HUES64 (cell line): ENCODE measurements around the gene FASTK.

ENCODE experiments used
- H3K27ac ChIP-seq: 2 replicates; pipeline ENCODE4 v1.7.0; 2013; ENCODE audit warnings: low read depth, low read length, inconsistent platforms
- H3K27me3 ChIP-seq: 2 replicates; pipeline ENCODE4 v1.6.1; 2013; ENCODE audit warnings: mild to moderate bottlenecking, low read length; ENCODE audit not compliant: insufficient read depth
- H3K36me3 ChIP-seq: 2 replicates; pipeline ENCODE4 v1.6.1; 2013; ENCODE audit warnings: mild to moderate bottlenecking, low read length; ENCODE audit not compliant: insufficient read depth
- H3K4me1 ChIP-seq: 2 replicates; pipeline ENCODE4 v1.6.1; 2013; ENCODE audit warnings: mild to moderate bottlenecking, low read length, moderate library complexity; ENCODE audit not compliant: insufficient read depth
- H3K4me3 ChIP-seq: 2 replicates; pipeline ENCODE4 v1.5.1; 2013; ENCODE audit warnings: mild to moderate bottlenecking, low read length, moderate library complexity
- H3K9ac ChIP-seq: 2 replicates; pipeline ENCODE4 v1.6.1; 2013; ENCODE audit warnings: mild to moderate bottlenecking, low read depth, low read length
- H3K9me3 ChIP-seq: 2 replicates; pipeline ENCODE4 v1.6.1; 2013; ENCODE audit warnings: low read depth, low read length; ENCODE audit not compliant: insufficient read depth
- WGBS: fragments of 150-250, 120-280 bp; methylation state at CpG from one replicate; pipeline ENCODE4 v1.1.7; 2013; ENCODE audit warnings: missing lambda C conversion rate; 5-methylcytosine and 5-hydroxymethylcytosine counted together

FASTK gene

DNA sequence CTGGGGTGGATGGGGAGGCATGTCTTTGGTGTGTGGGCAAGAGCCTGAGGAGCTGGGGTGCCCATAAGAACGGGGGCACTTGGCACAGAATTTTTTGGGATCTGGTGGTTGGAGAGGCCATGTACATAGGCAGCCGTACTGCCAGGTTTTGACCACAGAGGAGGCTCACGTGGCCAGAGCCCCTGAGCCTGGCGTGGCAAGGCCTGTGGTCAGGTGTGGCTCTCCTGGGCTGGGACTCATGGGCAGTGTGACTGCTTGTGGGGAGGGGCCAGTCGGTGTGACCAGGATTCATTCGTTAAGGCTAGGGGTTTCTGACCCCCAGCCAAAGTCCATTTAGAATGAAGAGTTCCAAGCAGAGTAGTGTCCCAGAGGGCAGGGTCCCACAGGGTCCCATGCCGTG, 43.9 kb upstream of the FASTK start:
- Histone ChIP-seq H3K9ac (no peak overlapping the region), H3K9me3 (no peaks in the 10 kb centered on the region), H3K27me3 (peaks cover 24% of the 10 kb centered on the region), H3K4me3 (no peak overlapping the region), H3K36me3 (peaks cover 32% of the 10 kb centered on the region), H3K4me1 (peaks cover 10% of the 10 kb centered on the region; the same call in 1 of the 2 replicates), H3K27ac (no peak overlapping the region)
- WGBS: 87% methylated on average over 7 of the region's 7 CpGs

DNA sequence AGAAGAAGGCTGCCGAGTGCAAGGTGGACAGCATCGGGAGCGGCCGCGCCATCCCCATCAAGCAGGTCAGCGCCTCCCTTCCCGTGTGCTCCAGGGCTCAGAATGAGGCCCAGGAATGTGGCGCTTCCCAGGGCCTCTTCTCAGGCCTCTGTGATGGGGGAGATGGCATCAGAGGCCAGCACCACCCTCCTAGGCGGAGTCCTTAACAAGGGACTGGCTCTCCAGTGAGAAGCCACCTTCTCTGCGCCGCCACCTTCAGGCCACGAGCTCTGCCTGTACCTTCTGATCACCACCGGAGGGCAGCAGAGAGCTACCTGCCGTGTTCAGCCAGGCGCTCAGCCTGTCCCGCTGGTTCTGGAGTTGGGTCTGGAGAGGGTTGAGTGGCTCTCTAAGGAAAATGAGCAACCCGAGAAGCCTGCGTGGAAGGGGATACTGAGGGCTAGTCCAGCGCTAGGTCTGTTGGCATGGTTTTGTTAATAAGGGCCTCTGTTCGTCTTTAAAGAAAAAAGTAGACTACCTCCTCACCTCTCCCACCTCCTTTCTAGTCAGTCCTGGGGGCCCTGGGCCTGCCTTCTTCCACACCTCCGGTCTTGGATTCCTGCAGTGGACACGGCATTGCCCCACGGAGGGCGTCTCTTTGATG, 43.3 kb upstream of the FASTK start:
- Histone ChIP-seq H3K9ac (no peak overlapping the region), H3K27me3 (peaks cover 24% of the 10 kb centered on the region), H3K9me3 (no peaks in the 10 kb centered on the region), H3K27ac (no peak overlapping the region), H3K36me3 (peaks cover 36% of the 10 kb centered on the region), H3K4me1 (peaks cover 10% of the 10 kb centered on the region; the same call in 1 of the 2 replicates), H3K4me3 (no peak overlapping the region)
- 41% methylated on average over 23 of the region's 24 CpGs for WGBS

DNA sequence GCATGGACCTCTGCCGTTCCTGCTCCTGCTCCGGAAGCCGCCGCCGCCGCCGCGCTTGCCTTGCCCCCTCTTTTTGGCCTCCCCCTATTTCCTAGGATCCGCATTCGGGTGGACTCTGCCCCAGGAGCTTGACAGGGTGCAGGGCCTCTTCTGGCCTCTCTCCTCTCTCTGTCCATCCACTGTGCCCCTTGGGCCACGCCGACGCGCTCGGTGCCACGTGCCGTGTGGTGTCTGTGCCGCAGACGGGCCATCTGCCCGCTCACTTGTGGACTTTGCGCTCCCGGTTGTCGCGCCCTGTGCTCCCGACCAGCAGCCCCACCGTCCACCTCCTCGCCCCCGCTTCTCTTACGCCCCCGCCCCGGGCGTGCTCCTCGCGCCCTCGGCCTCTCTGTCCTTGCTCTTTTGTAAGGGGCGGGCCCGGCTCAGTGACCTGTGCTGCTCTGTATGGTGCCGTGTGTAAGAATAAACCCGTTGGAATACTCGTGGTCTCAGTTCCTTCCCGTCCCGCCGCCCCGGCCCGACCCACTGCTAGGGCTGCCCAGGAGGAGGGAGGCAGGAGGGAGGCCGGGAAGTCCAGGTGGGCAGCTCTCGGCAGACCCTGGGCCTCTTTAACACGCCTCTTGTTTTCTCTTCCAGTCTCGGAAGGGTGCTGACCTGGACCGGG, 42.7 kb upstream of the FASTK start:
- H3K27me3 ChIP-seq: peaks cover 24% of the 10 kb centered on the region
- H3K9ac ChIP-seq: no peak overlapping the region
- H3K4me3 ChIP-seq: no peak overlapping the region
- H3K4me1 ChIP-seq: peaks cover 10% of the 10 kb centered on the region; the same call in 1 of the 2 replicates
- H3K36me3 ChIP-seq: peaks cover 36% of the 10 kb centered on the region; the same call in 1 of the 2 replicates
- 93% methylated on average over 50 of the region's 50 CpGs for WGBS
- no peak overlapping the region for H3K27ac ChIP-seq
- H3K9me3 ChIP-seq: no peaks in the 10 kb centered on the region

DNA sequence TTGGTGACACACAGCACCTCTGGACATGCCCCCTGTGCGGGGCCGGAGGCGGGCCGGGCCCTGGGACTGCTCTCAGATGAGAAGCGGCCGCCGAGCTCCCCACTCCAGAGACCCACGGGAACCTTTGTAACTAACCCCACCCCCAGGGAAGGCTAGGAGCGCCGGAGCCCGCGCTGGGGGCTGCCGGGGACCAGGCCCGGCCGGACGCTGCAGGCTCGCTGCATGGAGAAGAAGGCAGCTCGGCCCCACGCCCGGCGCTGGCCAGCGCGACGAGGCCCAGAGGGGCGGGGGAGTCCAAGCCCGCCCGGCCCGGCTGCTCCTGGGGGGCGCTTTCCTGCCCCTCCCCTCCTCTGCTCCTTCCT, 42.2 kb upstream of the FASTK start:
- 93% methylated on average over 29 of the region's 29 CpGs for WGBS
- Histone ChIP-seq H3K4me1 (peaks cover 10% of the 10 kb centered on the region; the same call in 1 of the 2 replicates), H3K27me3 (peaks cover 24% of the 10 kb centered on the region), H3K9ac (no peak overlapping the region), H3K4me3 (no peak overlapping the region), H3K9me3 (no peaks in the 10 kb centered on the region), H3K36me3 (peaks cover 31% of the 10 kb centered on the region; the same call in 1 of the 2 replicates), H3K27ac (no peak overlapping the region)

DNA sequence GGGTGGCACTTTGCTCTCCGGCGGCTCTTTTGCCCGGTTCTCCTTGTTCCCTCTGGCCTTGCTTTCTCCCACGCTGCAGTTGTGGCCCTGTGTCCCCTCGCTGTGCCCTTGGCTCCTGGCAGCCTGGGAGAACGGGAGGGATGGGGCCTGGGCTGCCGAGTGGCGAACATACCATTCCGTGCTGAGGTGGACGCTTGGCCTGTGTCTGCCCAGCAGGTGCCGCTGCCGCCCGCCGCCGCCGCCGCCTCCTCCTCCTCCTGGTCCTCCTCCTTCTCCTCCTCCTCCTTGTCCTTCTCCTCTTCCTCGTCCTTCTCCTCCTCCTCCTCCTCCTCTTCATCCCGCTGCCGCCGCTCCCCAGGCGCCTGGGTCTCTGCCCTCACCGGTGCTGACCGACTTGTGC, 41.7 kb upstream of the FASTK start:
- WGBS: 70% methylated on average over 24 of the region's 24 CpGs

DNA sequence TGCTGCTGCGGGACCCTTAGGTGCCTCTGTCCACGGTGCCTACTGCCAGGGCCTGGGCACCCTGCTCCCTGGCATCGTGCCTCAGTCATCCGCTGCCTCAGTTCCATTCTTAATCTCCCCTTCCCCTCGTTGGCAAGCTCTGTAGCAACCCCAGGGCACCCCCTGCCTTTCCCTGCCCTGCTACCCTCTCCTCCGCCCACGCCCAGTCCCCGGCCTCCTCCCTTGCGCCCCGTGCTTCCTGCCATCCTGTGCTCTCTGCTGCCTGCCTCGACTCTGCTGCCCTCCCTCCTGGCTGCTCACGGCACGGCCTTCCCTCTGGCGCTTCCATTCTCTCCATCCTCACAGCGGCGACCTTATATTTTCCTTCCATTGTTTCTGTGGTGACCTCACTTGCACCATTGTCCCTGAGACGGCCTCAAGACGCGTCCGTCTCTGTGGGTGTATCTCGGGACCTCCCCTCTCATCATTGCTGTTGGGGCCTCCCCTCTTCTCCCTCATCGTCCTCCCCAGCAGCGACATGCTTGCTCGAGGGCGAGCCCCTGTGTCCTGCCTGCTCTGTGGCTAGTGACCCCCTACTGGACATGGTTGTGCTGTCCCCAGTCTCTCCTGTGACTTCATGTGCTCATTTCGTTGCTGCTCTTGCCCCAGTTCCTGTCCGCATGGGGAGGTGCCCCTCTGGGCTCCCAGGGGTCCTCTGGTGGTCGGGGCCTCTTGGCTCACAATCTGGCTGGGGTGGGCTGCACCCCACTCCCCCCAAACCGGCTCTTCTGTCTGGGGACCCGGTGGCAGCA, 41.0 kb upstream of the FASTK start:
- Histone ChIP-seq H3K27ac (no peak overlapping the region), H3K9ac (no peak overlapping the region), H3K36me3 (peaks cover 27% of the 10 kb centered on the region; the same call in 1 of the 2 replicates), H3K27me3 (peaks cover 15% of the 10 kb centered on the region), H3K9me3 (no peaks in the 10 kb centered on the region), H3K4me1 (peaks cover 6% of the 10 kb centered on the region; the same call in 1 of the 2 replicates), H3K4me3 (no peak overlapping the region)
- 91% methylated on average over 30 of the region's 30 CpGs for WGBS

More for the DNA sequence above, 41.7 kb upstream of the FASTK start:
- H3K9ac ChIP-seq: no peak overlapping the region
- H3K4me3 ChIP-seq: no peak overlapping the region
- H3K27me3 ChIP-seq: peaks cover 21% of the 10 kb centered on the region
- no peak overlapping the region for H3K27ac ChIP-seq
- H3K9me3 ChIP-seq: no peaks in the 10 kb centered on the region
- peaks cover 10% of the 10 kb centered on the region; the same call in 1 of the 2 replicates for H3K4me1 ChIP-seq
- H3K36me3 ChIP-seq: peaks cover 27% of the 10 kb centered on the region; the same call in 1 of the 2 replicates

DNA sequence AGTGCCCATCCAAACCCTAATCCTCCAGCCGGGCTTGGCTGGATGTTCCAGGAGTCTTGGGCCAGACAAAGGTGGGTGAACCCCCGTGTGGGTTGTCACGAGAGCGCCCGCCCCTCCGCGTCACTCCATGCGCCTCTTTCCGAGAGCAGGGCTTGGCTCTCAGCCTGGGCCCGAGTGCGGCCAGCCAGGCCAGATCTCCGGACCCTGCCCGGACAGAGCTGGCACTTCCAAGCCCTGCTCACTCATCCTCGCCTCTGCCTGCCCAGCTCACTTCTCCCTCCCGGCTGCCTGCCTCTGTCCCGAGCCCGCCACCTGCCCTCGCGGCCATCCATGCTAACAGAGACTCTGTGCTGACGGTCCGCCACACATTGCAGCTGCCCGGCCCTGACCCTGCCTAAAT, 40.3 kb upstream of the FASTK start:
- Histone ChIP-seq H3K27ac (no peak overlapping the region), H3K9me3 (no peaks in the 10 kb centered on the region), H3K9ac (no peak overlapping the region), H3K4me3 (no peak overlapping the region), H3K27me3 (peaks cover 17% of the 10 kb centered on the region), H3K36me3 (peaks cover 27% of the 10 kb centered on the region; the same call in 1 of the 2 replicates), H3K4me1 (peaks cover 8% of the 10 kb centered on the region)
- 95% methylated on average over 22 of the region's 22 CpGs for WGBS

DNA sequence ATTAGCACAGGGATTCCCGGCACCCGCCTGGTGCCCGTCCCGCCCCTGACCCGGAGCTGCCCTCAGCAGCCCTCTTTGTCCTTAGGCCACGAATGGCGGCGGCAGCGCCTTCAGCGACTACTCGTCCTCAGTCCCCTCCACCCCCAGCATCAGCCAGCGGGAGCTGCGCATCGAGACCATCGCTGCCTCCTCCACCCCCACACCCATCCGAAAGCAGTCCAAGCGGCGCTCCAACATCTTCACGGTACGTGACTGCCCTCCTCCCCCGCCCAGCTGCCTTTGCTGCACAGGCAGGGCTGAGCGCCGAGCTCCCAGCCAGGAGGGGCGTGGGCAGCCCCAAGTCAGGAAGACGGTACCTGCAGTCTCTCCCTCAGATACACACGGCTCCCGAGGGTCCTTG, 39.3 kb upstream of the FASTK start:
- no peaks in the 10 kb centered on the region for H3K9me3 ChIP-seq
- WGBS: 96% methylated on average over 27 of the region's 27 CpGs
- H3K36me3 ChIP-seq: peaks cover 27% of the 10 kb centered on the region; the same call in 1 of the 2 replicates
- peaks cover 7% of the 10 kb centered on the region for H3K4me1 ChIP-seq
- no peak overlapping the region for H3K27ac ChIP-seq
- H3K27me3 ChIP-seq: peaks cover 17% of the 10 kb centered on the region
- H3K4me3 ChIP-seq: no peak overlapping the region
- no peak overlapping the region for H3K9ac ChIP-seq

DNA sequence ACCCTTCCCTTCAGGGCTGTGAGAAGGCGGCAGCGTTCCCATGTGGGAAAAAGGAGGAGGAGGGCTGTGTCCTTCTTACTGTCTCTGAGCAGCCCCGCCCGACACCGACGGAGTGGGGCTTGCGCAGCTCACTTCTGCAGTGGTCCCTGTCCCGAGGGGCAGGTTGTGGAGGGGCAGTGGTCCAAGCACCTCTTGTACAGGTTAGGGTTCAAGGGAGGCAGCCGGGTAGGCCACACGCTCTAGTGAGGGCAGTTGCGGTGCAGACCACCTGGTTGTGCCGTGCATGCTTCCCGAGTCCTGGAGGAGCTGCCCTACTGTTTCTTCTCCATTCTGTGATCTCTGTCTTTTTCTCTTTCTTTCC, 38.4 kb upstream of the FASTK start:
- Histone ChIP-seq H3K9ac (no peak overlapping the region), H3K9me3 (no peaks in the 10 kb centered on the region), H3K4me1 (peaks cover 9% of the 10 kb centered on the region), H3K27me3 (peaks cover 13% of the 10 kb centered on the region), H3K27ac (no peak overlapping the region), H3K4me3 (no peak overlapping the region), H3K36me3 (peaks cover 27% of the 10 kb centered on the region; the same call in 1 of the 2 replicates)
- WGBS: 94% methylated on average over 13 of the region's 13 CpGs

DNA sequence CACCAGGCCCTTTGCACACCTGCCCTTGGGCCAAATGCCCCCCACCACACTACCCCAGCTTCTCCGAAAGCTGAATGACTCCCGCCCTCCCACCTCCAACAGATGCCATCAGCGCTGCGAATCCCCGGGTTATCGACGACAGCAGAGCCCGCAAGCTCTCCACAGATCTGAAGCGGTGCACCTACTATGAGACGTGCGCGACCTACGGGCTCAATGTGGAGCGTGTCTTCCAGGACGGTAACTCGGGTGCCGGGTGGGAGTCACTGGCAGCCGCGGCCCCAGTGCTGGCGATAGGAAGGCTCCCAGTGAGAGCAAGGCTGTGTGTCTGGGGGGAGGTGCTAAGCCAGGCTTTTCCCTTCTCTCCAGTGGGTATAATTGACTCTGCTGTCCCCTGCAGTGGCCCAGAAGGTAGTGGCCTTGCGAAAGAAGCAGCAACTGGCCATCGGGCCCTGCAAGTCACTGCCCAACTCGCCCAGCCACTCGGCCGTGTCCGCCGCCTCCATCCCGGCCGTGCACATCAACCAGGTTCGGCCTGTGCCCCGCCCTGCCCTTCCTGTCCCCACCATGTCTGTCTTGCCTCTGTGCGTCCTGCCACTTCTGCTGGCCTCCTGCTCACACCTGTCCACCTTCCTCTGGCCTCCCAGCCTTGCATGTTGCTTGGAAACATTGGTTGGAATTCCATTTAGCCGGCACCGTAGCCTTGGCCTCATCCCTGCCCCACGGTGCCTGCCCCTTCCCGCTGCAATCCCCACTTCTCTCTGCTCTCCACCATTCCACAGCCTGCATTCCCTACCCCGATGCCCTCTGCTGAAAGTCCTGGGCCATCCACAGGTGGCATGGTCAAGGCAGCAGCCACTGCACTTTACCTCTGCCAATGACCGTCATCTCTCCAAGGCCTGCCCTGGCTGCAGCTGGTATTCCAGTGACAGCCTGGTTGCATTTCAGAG, 37.8 kb upstream of the FASTK start:
- Histone ChIP-seq H3K36me3 (peaks cover 27% of the 10 kb centered on the region; the same call in 1 of the 2 replicates), H3K9me3 (no peaks in the 10 kb centered on the region), H3K4me3 (no peak overlapping the region), H3K27ac (no peak overlapping the region), H3K9ac (no peak overlapping the region), H3K27me3 (peaks cover 18% of the 10 kb centered on the region), H3K4me1 (peaks cover 16% of the 10 kb centered on the region)
- WGBS: 96% methylated on average over 38 of the region's 38 CpGs
